Fibroblast of skin of scalp (primary cell): ENCODE data around the gene L3HYPDH.
A peak's percentile ranks its signal among the peaks of the same experiment; 100 is the strongest.
"Not testable (repeated sequence)": the region's sequence is repeated elsewhere in the genome, so short reads cannot be mapped to it uniquely, and the experiment has no call there.

Source experiments
- DNase-seq: peaks from one replicate; pipeline ENCODE4 v3.0.0-alpha.2; 2013

The L3HYPDH gene

GRCh38 chr14:59478540-59478939 is 5.7 kb downstream of the L3HYPDH start:
- no peak for DNase-seq

GRCh38 chr14:59475709-59476108 is 8.5 kb downstream of the L3HYPDH start:
- no peak for DNase-seq

- peak; percentile 75 for DNase-seq
These were observed 10.0 kb downstream of the L3HYPDH start for GRCh38 chr14:59474172-59474571.

- DNase-seq = no peak
These were observed 18.7 kb downstream of the L3HYPDH start, which contains the start of gene GPR135 for GRCh38 chr14:59465316-59466135. TSS of gene GPR135 (minus strand) at chr14:59465380. CDS start at chr14:59465226, 154 bp downstream.

GRCh38 chr14:59464486-59465315 is 19.5 kb downstream of the L3HYPDH start:
- DNase-seq = peak; percentile 44

GRCh38 chr14:59463787-59464485 is 20.3 kb downstream of the L3HYPDH start:
- DNase-seq = no peak

- DNase-seq = no peak
These were observed 22.3 kb downstream of the L3HYPDH start for GRCh38 chr14:59461891-59462290.

GRCh38 chr14:59460378-59460777 is 23.8 kb downstream of the L3HYPDH start:
- DNase-seq = no peak

GRCh38 chr14:59458486-59458885 is 25.7 kb downstream of the L3HYPDH start:
- no peak for DNase-seq

GRCh38 chr14:59455411-59455810 is 28.8 kb downstream of the L3HYPDH start:
- peak; percentile 65 for DNase-seq

GRCh38 chr14:59454139-59454538 is 30.1 kb downstream of the L3HYPDH start:
- DNase-seq = peak; percentile 92

GRCh38 chr14:59451849-59452248 is 32.4 kb downstream of the L3HYPDH start:
- no peak for DNase-seq

GRCh38 chr14:59450716-59451115 is 33.5 kb downstream of the L3HYPDH start:
- no peak for DNase-seq

- not testable (repeated sequence) for DNase-seq
These were observed 35.5 kb downstream of the L3HYPDH start for GRCh38 chr14:59448673-59449072.

GRCh38 chr14:59439256-59439965 is 44.8 kb downstream of the L3HYPDH start:
- peak; percentile 79 for DNase-seq

GRCh38 chr14:59438195-59438647 is 46.0 kb downstream of the L3HYPDH start:
- DNase-seq = peak; percentile 92

GRCh38 chr14:59435987-59436386 is 48.2 kb downstream of the L3HYPDH start:
- DNase-seq = no peak

GRCh38 chr14:59435101-59435500 is 49.1 kb downstream of the L3HYPDH start:
- DNase-seq = no peak

GRCh38 chr14:59429790-59430189 is 54.4 kb downstream of the L3HYPDH start:
- no peak for DNase-seq

GRCh38 chr14:59428581-59429012 is 55.6 kb downstream of the L3HYPDH start:
- DNase-seq = peak; percentile 76

GRCh38 chr14:59427653-59428580 is 56.3 kb downstream of the L3HYPDH start:
- peak; percentile 74 for DNase-seq
